ENCODE measurements around the gene REST. TPM values are rescaled to one million over a fixed set of nuclear protein-coding genes. Genes with fewer than 3 reads are reported as not detected.

REST gene
- total and polyA plus RNA-seq, 2 of the 8 experiments (the other 6 are each of a cell fraction or from before 2014, with no cell fraction given), result 10.2 to 66.3 TPM

GRCh38 chr4:56979421-56980072, 71.8 kb downstream of the REST start (continued):
- no peak for TF ChIP-seq YY1 (IDR thresholded peaks at IDR 0.05; ENCODE audit: low read depth, low read length)
- TF ChIP-seq, protein P1, sequence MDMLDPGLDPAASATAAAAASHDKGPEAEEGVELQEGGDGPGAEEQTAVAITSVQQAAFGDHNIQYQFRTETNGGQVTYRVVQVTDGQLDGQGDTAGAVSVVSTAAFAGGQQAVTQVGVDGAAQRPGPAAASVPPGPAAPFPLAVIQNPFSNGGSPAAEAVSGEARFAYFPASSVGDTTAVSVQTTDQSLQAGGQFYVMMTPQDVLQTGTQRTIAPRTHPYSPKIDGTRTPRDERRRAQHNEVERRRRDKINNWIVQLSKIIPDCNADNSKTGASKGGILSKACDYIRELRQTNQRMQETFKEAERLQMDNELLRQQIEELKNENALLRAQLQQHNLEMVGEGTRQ (IDR thresholded peaks at IDR 0.05; ENCODE audit: low read length), result no peak
- TF ChIP-seq HDAC6 (IDR thresholded peaks at IDR 0.05; ENCODE audit: low read depth, low read length), result no peak
- no peak for TF ChIP-seq EP300 (IDR thresholded peaks at IDR 0.05; ENCODE audit: borderline replicate concordance in 1 of 2, low read depth in 2 of 2, low read length in 2 of 2)
- no peak for TF ChIP-seq RBBP5 (IDR thresholded peaks at IDR 0.05; ENCODE audit: borderline replicate concordance, low read depth, low read length)
- no peak for TF ChIP-seq GABPA (IDR thresholded peaks at IDR 0.05; ENCODE audit: borderline replicate concordance, insufficient read depth, low read length)
- TF ChIP-seq PHF8 (conservative IDR thresholded peaks at IDR 0.05; ENCODE audit: low read depth, low read length), result no peak
- no peak for TF ChIP-seq BACH1 (IDR thresholded peaks at IDR 0.05; ENCODE audit: low read length)

All from H1 (cell line).